GM19023 (cell line): ENCODE measurements around the gene PTPN2.

Source experiments
- ATAC-seq: cut with Tn5 transposase; IDR thresholded peaks from one replicate; pipeline ENCODE4 v1.9.1; 2021; ENCODE audit warnings: mild to moderate bottlenecking, moderate library complexity; ENCODE audit not compliant: unreplicated experiment

PTPN2 gene

GRCh38 chr18:12828116-12829051 is 55.7 kb downstream of the PTPN2 start:
- no peak for ATAC-seq

GRCh38 chr18:12827588-12827987 is 56.4 kb downstream of the PTPN2 start:
- no peak for ATAC-seq

GRCh38 chr18:12825230-12825629 is 58.8 kb downstream of the PTPN2 start:
- ATAC-seq: no peak

- no peak for ATAC-seq
Measured at GRCh38 chr18:12823892-12824291, 60.1 kb downstream of the PTPN2 start.

GRCh38 chr18:12821408-12821807 is 62.6 kb downstream of the PTPN2 start:
- ATAC-seq: no peak

GRCh38 chr18:12820506-12820905 is 63.5 kb downstream of the PTPN2 start:
- no peak for ATAC-seq

GRCh38 chr18:12819841-12820240 is 64.2 kb downstream of the PTPN2 start:
- no peak for ATAC-seq

- peak; percentile 93 for ATAC-seq
Measured at GRCh38 chr18:12819322-12819721, 64.7 kb downstream of the PTPN2 start.

- no peak for ATAC-seq
Measured at GRCh38 chr18:12818243-12818642, 65.8 kb downstream of the PTPN2 start.

- no peak for ATAC-seq
Measured at GRCh38 chr18:12816451-12816850, 67.6 kb downstream of the PTPN2 start.

- no peak for ATAC-seq
Measured at GRCh38 chr18:12811191-12811950, 72.7 kb downstream of the PTPN2 start.

- no peak for ATAC-seq
Measured at GRCh38 chr18:12803069-12803936, 80.7 kb downstream of the PTPN2 start.

GRCh38 chr18:12802538-12802937 is 81.5 kb downstream of the PTPN2 start:
- no peak for ATAC-seq

GRCh38 chr18:12796448-12796847 is 87.6 kb downstream of the PTPN2 start:
- no peak for ATAC-seq

GRCh38 chr18:12791610-12792009 is 92.4 kb downstream of the PTPN2 start:
- no peak for ATAC-seq

GRCh38 chr18:12786669-12787068 is 97.4 kb downstream of the PTPN2 start:
- no peak for ATAC-seq

- ATAC-seq: no peak
Measured at GRCh38 chr18:12783524-12783923, 100.5 kb downstream of the PTPN2 start.

- ATAC-seq: no peak
Measured at GRCh38 chr18:12782521-12782920, 101.5 kb downstream of the PTPN2 start.

GRCh38 chr18:12779456-12779855 is 104.6 kb downstream of the PTPN2 start:
- ATAC-seq: no peak

- no peak for ATAC-seq
Measured at GRCh38 chr18:12779043-12779442, 105.0 kb downstream of the PTPN2 start.

- no peak for ATAC-seq
Measured at GRCh38 chr18:12777500-12777944, 106.5 kb downstream of the PTPN2 start.
